MM.1S (cell line): ENCODE data around the gene CABLES2.

Source experiments
- DNase-seq: peaks from one replicate; pipeline ENCODE4 v3.0.0-alpha.2; 2015
- H2AFZ ChIP-seq: fragments of 300-600 bp; sonication (generic); 2 replicates; pipeline ENCODE4 v1.6.0; 2016; ENCODE audit warnings: antibody characterized with exemption, low read length
- H3F3A ChIP-seq: fragments of 300-600 bp; sonication (generic); 2 replicates; pipeline ENCODE4 v1.6.1; 2016; ENCODE audit warnings: mild to moderate bottlenecking, antibody characterized with exemption, low read length, moderate library complexity, mixed read lengths; ENCODE audit not compliant: insufficient read depth
- H3K27ac ChIP-seq: fragments of 300-600 bp; sonication (generic); 2 replicates; pipeline ENCODE4 v1.5.1; 2016; ENCODE audit warnings: mild to moderate bottlenecking, low read length
- H3K27me3 ChIP-seq: fragments of 300-600 bp; sonication (generic); replicated peaks from 2 replicates; pipeline ENCODE4 v1.6.0; 2016; ENCODE audit warnings: low read length; ENCODE audit not compliant: insufficient read depth
- H3K36me3 ChIP-seq: fragments of 300-600 bp; sonication (generic); replicated peaks from 2 replicates; pipeline ENCODE4 v1.6.1; 2016; ENCODE audit warnings: mild to moderate bottlenecking, low read length, mixed read lengths; ENCODE audit not compliant: insufficient read depth
- H3K4me1 ChIP-seq: fragments of 300-600 bp; sonication (generic); 2 replicates; pipeline ENCODE4 v1.6.1; 2016; ENCODE audit warnings: low read length, mixed read lengths
- H3K4me2 ChIP-seq: fragments of 300-600 bp; sonication (generic); 2 replicates; pipeline ENCODE4 v1.6.0; 2016; ENCODE audit warnings: low read depth, low read length
- H3K4me3 ChIP-seq: fragments of 300-600 bp; sonication (generic); 2 replicates; pipeline ENCODE4 v1.5.1; 2016; ENCODE audit warnings: low read length, mixed read lengths
- H3K79me2 ChIP-seq: fragments of 300-600 bp; sonication (generic); 2 replicates; pipeline ENCODE4 v1.6.1; 2016; ENCODE audit warnings: mixed run types, low read length, mixed read lengths
- H3K9ac ChIP-seq: fragments of 300-600 bp; sonication (generic); 2 replicates; pipeline ENCODE4 v1.6.1; 2016; ENCODE audit warnings: low read length, mixed read lengths
- H3K9me2 ChIP-seq: fragments of 300-600 bp; sonication (generic); replicated peaks from 2 replicates; pipeline ENCODE4 v1.6.1; 2016; ENCODE audit warnings: mild to moderate bottlenecking, low read length, mixed read lengths; ENCODE audit not compliant: insufficient read depth
- H3K9me3 ChIP-seq: fragments of 300-600 bp; sonication (generic); replicated peaks from 2 replicates; pipeline ENCODE4 v1.6.1; 2016; ENCODE audit warnings: mild to moderate bottlenecking, low read length, mixed read lengths; ENCODE audit not compliant: insufficient read depth
- H4K20me1 ChIP-seq: fragments of 300-600 bp; sonication (generic); 2 replicates; pipeline ENCODE4 v1.6.1; 2016; ENCODE audit warnings: mild to moderate bottlenecking, low read length, moderate library complexity, mixed read lengths; ENCODE audit not compliant: insufficient read depth
- CTCF ChIP-seq: fragments of 300-600 bp; sonication (generic); IDR thresholded peaks from 2 replicates; pipeline ENCODE4 v1.5.1; 2016; ENCODE audit warnings: antibody characterized with exemption, low read length, mixed read lengths
- EZH2 ChIP-seq: fragments of 300-600 bp; sonication (generic); optimal IDR thresholded peaks from 2 replicates; pipeline ENCODE3; 2017; ENCODE audit warnings: low read depth, mild to moderate bottlenecking, antibody characterized with exemption, low read length, mixed read lengths
- EZH2phosphoT487 ChIP-seq: fragments of 300-600 bp; sonication (generic); IDR thresholded peaks from 2 replicates; pipeline ENCODE4 v1.6.1; 2018; ENCODE audit warnings: antibody characterized with exemption, low read length

CABLES2 gene

DNA sequence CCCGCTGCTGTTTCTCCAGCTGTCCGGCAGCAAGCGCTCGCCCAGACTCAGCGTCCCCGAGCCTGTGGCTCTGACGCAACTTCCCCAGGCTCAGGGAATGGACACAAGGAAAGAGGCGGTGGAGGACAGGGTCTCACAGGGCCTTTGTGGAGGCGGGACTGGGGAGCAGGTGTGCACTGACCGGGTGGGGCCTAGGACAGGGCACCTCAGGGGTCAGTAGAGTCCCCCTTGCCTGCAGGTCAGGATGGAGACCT is 60.0 kb downstream of the CABLES2 start:
- no peaks in the 10 kb centered on the region; the same call in 1 of the 2 replicates for H3K36me3 ChIP-seq

DNA sequence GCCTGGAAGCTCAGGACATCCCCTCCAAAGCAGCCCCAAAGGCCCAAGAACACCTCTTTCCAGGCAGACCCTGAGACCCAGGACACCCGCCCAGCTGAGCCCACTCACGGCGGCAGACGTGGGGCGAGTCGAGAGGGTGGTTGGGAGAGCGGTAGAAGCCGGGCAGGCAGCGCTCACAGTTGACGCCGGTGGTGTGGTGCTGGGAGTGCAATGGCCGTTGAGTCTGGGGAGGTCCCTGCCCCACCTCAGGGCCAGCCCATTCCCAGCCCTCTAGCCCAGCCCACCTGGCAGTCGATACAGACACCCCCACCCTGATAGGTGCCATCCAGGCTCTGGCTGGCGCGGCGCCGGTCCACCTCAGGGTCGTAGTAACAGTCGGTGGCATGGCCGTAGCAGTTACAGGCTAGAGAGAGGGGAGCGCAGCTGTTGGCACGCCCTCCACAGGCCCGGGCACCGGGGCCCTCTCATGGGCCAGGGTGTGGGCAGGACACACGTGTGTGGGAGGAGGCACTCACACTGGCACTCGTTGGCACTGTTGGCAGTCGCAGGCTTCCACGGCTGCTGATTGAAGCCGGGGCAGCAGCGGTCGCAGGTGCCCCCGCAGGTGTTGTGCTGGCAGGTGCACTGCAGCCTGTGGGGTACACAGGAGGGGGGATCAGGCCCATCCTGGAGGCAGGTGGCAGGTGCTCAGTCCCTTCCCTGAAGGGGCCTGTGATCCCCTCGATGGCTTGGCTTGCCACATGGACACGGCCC is 60.5 kb downstream of the CABLES2 start:
- Histone ChIP-seq H3K4me2 (no peak overlapping the region), H3K4me3 (no peak overlapping the region), H3K4me1 (peaks cover 1% of the 10 kb centered on the region; the same call in 1 of the 2 replicates), H3K9me2 (no peaks in the 10 kb centered on the region), H3K27me3 (no peaks in the 10 kb centered on the region), H3K36me3 (no peaks in the 10 kb centered on the region; the same call in 1 of the 2 replicates), H3K79me2 (no peaks in the 10 kb centered on the region), H3K9me3 (no peaks in the 10 kb centered on the region), H3F3A (peaks cover 3% of the 10 kb centered on the region), H3K27ac (no peak overlapping the region), H3K9ac (no peak overlapping the region), H2AFZ (no peak overlapping the region), H4K20me1 (no peaks in the 10 kb centered on the region)
- no peak for TF ChIP-seq CTCF
- TF ChIP-seq EZH2, result no peak
- no peak for TF ChIP-seq EZH2phosphoT487
- no peak for DNase-seq

More for the DNA sequence above, 60.0 kb downstream of the CABLES2 start:
- Histone ChIP-seq H3K4me1 (no peaks in the 10 kb centered on the region), H4K20me1 (no peaks in the 10 kb centered on the region), H3K9ac (no peak overlapping the region), H3K4me3 (no peak overlapping the region), H3K27me3 (no peaks in the 10 kb centered on the region), H3K9me3 (no peaks in the 10 kb centered on the region), H3K27ac (no peak overlapping the region), H3K79me2 (no peaks in the 10 kb centered on the region), H3K9me2 (no peaks in the 10 kb centered on the region), H3K4me2 (no peak overlapping the region), H3F3A (no peaks in the 10 kb centered on the region), H2AFZ (no peak overlapping the region)
- no peak for TF ChIP-seq EZH2
- TF ChIP-seq CTCF, result no peak
- no peak for TF ChIP-seq EZH2phosphoT487
- no peak for DNase-seq

DNA sequence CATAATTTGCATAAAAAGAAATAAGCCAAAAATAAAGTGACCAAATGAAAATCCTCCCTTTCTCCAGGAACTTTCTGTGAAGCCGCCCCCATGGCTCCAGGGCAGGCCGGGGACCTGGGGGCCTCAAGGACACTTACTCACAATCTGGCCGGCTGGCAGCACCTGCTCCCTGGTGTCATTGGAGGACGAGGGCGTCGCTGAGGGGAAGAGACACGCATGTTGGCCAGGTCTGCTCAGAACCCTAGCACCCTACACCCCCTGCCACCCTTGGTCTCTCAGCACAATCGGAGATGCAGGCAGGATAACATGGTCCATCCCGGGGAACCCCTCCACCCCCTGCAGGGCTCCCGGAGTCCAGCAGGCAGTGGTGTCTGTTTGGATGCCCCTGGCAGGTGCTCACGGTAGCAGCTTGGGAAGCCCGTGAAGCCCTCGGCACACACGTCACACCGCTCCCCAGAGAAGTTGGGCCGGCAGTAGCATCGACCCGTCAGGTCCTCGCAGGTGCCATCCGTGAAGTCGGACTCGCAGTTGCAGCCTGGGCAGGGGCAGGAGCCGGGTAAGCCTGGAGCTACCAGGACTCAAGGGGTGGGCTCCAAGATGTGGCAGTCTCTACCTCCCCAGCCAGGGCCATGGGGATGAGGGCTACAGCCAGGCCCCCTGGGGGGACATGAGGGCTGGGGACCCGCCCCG is 61.3 kb downstream of the CABLES2 start:
- Histone ChIP-seq H3K4me1 (peaks cover 8% of the 10 kb centered on the region), H3F3A (peaks cover 10% of the 10 kb centered on the region), H3K9me3 (no peaks in the 10 kb centered on the region), H3K9me2 (no peaks in the 10 kb centered on the region), H3K9ac (no peak overlapping the region), H4K20me1 (no peaks in the 10 kb centered on the region), H3K79me2 (peaks cover 5% of the 10 kb centered on the region; the same call in 1 of the 2 replicates), H3K27ac (no peak overlapping the region), H3K4me2 (no peak overlapping the region), H3K4me3 (no peak overlapping the region), H3K27me3 (no peaks in the 10 kb centered on the region), H2AFZ (no peak overlapping the region), H3K36me3 (no peaks in the 10 kb centered on the region; the same call in 1 of the 2 replicates)
- no peak for DNase-seq
- no peak for TF ChIP-seq EZH2
- TF ChIP-seq CTCF, result no peak
- no peak for TF ChIP-seq EZH2phosphoT487
